Activated T-helper 17 cell treated with anti-CD3 and anti-CD28 coated beads, Interleukin-2, amount 50 U/mL, for 72 hours (primary cell): ENCODE results near the gene SAMHD1. TPM values are rescaled to one million over a fixed set of nuclear protein-coding genes. Genes with fewer than 3 reads are reported as not detected.
A peak's percentile ranks its signal among the peaks of the same experiment; 100 is the strongest.
"Not testable (repeated sequence)": the region's sequence is repeated elsewhere in the genome, so short reads cannot be mapped to it uniquely, and the experiment has no call there.

Experiments
- ATAC-seq: fragments of 150-1000 bp; cut with Tn5 transposase; replicated peaks from 2 replicates; pipeline ENCODE4 v1.10.0; 2021; ENCODE audit warnings: mild to moderate bottlenecking, moderate library complexity
- H3K27ac Mint-ChIP-seq: one replicate; pipeline ENCODE4 v1.8.0; 2022; ENCODE audit warnings: mixed read lengths
- H3K27me3 Mint-ChIP-seq: one replicate; pipeline ENCODE4 v1.8.0; 2022; ENCODE audit warnings: mixed read lengths
- H3K36me3 Mint-ChIP-seq: one replicate; pipeline ENCODE4 v1.8.0; 2022; ENCODE audit warnings: low read depth, mild to moderate bottlenecking, mixed read lengths
- H3K4me1 Mint-ChIP-seq: one replicate; pipeline ENCODE4 v1.8.0; 2022; ENCODE audit warnings: mixed read lengths
- H3K4me3 Mint-ChIP-seq: one replicate; pipeline ENCODE4 v1.8.0; 2022; ENCODE audit warnings: mild to moderate bottlenecking, mixed read lengths
- H3K9me3 Mint-ChIP-seq: one replicate; pipeline ENCODE4 v1.8.0; 2022; ENCODE audit warnings: mixed read lengths
- total RNA-seq, 2 donors: library from RNA; stranded (reverse); gene quantifications; one replicate each; pipeline ENCODE4 v1.2.3, GENCODE V29; 2022

The SAMHD1 gene
- total RNA-seq, 2 donors from 2014 or later: 64.6 to 140 TPM

GRCh38 chr20:36969051-36969450 is 17.5 kb upstream of the SAMHD1 start:
- peak overlapping the region; percentile 73 for H3K27ac Mint-ChIP-seq
- no peaks in the 10 kb centered on the region for H3K27me3 Mint-ChIP-seq
- peak overlapping the region; percentile 75 for H3K4me3 Mint-ChIP-seq
- H3K36me3 Mint-ChIP-seq: no peaks in the 10 kb centered on the region
- H3K4me1 Mint-ChIP-seq: peaks cover 35% of the 10 kb centered on the region
- ATAC-seq: no peak
- peaks cover 4% of the 10 kb centered on the region for H3K9me3 Mint-ChIP-seq

GRCh38 chr20:36967636-36968035 is 16.1 kb upstream of the SAMHD1 start:
- Mint-ChIP-seq H3K27me3 (no peaks in the 10 kb centered on the region), H3K9me3 (peaks cover 4% of the 10 kb centered on the region), H3K27ac (no peak overlapping the region), H3K4me3 (peak overlapping the region; percentile 75), H3K36me3 (no peaks in the 10 kb centered on the region), H3K4me1 (peaks cover 35% of the 10 kb centered on the region)
- ATAC-seq: no peak

GRCh38 chr20:36966965-36967364 is 15.5 kb upstream of the SAMHD1 start:
- not testable (repeated sequence) for H3K9me3 Mint-ChIP-seq, H3K27me3 Mint-ChIP-seq, H3K4me3 Mint-ChIP-seq, H3K36me3 Mint-ChIP-seq, H3K27ac Mint-ChIP-seq, ATAC-seq
- peaks cover 35% of the 10 kb centered on the region for H3K4me1 Mint-ChIP-seq

DNA sequence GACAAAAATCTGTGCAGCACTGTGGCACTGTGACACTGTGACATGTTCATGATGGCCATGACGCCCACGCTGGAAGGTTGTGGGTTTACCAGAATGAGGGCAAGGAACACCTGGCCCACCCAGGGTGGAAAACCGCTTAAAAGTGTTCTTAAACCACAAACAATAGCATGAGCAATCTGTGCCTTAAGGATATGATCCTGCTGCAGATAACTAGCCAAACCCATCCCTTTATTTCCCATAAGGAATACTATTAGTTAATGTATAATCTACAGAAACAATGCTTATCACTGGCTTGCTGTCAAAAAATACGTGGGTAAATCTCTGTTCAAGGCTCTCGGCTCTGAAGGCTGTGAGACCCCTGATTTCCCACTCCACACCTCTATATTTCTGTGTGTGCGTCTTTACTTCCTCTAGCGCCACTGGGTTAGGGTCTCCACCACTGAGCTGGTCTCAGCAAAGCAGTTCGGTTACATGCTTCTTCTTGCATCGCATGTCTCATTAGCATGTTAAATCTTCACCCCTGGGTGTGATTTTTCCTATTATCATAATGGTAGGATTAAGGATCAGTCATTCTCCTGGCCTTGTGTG is 10.9 kb upstream of the SAMHD1 start:
- H3K4me1 Mint-ChIP-seq, ATAC-seq: not testable (repeated sequence)

GRCh38 chr20:36959242-36959641 is 7.7 kb upstream of the SAMHD1 start:
- H3K27me3 Mint-ChIP-seq: no peaks in the 10 kb centered on the region
- no peaks in the 10 kb centered on the region for H3K36me3 Mint-ChIP-seq
- no peaks in the 10 kb centered on the region for H3K9me3 Mint-ChIP-seq
- H3K4me3 Mint-ChIP-seq: no peak overlapping the region
- H3K4me1 Mint-ChIP-seq: peaks cover 12% of the 10 kb centered on the region
- H3K27ac Mint-ChIP-seq: no peak overlapping the region
- ATAC-seq: no peak

More for the DNA sequence above, 10.9 kb upstream of the SAMHD1 start:
- H3K27ac Mint-ChIP-seq, H3K4me3 Mint-ChIP-seq, H3K36me3 Mint-ChIP-seq, H3K9me3 Mint-ChIP-seq, H3K27me3 Mint-ChIP-seq: not testable (repeated sequence)

- peak; percentile 70 for ATAC-seq
- Mint-ChIP-seq H3K36me3 (no peaks in the 10 kb centered on the region), H3K27me3 (no peaks in the 10 kb centered on the region), H3K4me3 (no peak overlapping the region), H3K4me1 (peaks cover 12% of the 10 kb centered on the region), H3K27ac (no peak overlapping the region), H3K9me3 (no peaks in the 10 kb centered on the region)
These were observed 6.6 kb upstream of the SAMHD1 start for GRCh38 chr20:36957875-36958667.

- H3K4me3 Mint-ChIP-seq: no peak overlapping the region
- no peak for ATAC-seq
- H3K9me3 Mint-ChIP-seq: no peaks in the 10 kb centered on the region
- H3K27ac Mint-ChIP-seq: no peak overlapping the region
- peaks cover 15% of the 10 kb centered on the region for H3K4me1 Mint-ChIP-seq
- peaks cover under 1% of the 10 kb centered on the region for H3K36me3 Mint-ChIP-seq
- H3K27me3 Mint-ChIP-seq: no peaks in the 10 kb centered on the region
These were observed 5.2 kb upstream of the SAMHD1 start for GRCh38 chr20:36956674-36957073.

GRCh38 chr20:36956016-36956415 is 4.5 kb upstream of the SAMHD1 start:
- H3K36me3 Mint-ChIP-seq: peaks cover 5% of the 10 kb centered on the region
- H3K4me1 Mint-ChIP-seq: peaks cover 17% of the 10 kb centered on the region
- H3K27me3 Mint-ChIP-seq: no peaks in the 10 kb centered on the region
- H3K4me3 Mint-ChIP-seq: no peak overlapping the region
- H3K27ac Mint-ChIP-seq: no peak overlapping the region
- no peak for ATAC-seq
- no peaks in the 10 kb centered on the region for H3K9me3 Mint-ChIP-seq

GRCh38 chr20:36951979-36952738 is 651 bp upstream of the SAMHD1 start:
- Mint-ChIP-seq H3K36me3 (peaks cover 24% of the 10 kb centered on the region), H3K9me3 (no peaks in the 10 kb centered on the region), H3K4me3 (peak overlapping the region; percentile 96), H3K27ac (peak overlapping the region; percentile 92), H3K4me1 (peaks cover 25% of the 10 kb centered on the region), H3K27me3 (no peaks in the 10 kb centered on the region)
- no peak for ATAC-seq

- Mint-ChIP-seq H3K27ac (peak overlapping the region; percentile 92), H3K36me3 (peaks cover 40% of the 10 kb centered on the region), H3K4me1 (peaks cover 29% of the 10 kb centered on the region), H3K27me3 (no peaks in the 10 kb centered on the region), H3K9me3 (no peaks in the 10 kb centered on the region), H3K4me3 (peak overlapping the region; percentile 96)
- peak; percentile 0 for ATAC-seq
These were observed 902 bp downstream of the SAMHD1 start for GRCh38 chr20:36950414-36951197.

DNA sequence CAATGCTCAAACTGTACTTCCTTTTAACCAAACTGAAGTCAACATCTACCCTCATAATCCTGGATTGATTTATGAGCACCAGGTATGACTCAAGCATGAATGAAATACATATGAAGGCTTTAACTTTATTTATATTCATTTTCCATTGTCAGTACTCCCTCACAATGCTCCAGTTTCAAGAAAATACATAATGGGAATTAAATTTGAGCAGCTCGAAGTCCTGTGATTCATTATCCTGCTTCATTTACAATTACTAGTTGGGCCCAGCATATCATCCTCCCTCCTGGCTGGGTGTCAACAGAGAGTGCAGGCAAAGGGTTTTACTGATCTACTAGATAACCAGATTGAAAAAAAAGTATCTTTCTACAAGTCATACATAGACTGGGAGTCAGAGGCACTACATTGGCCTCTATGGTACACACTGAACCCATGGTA is 10.1 kb downstream of the SAMHD1 start:
- peak; percentile 81 for ATAC-seq
- Mint-ChIP-seq H3K27ac (peak overlapping the region; percentile 93), H3K27me3 (no peaks in the 10 kb centered on the region), H3K9me3 (no peaks in the 10 kb centered on the region), H3K36me3 (peaks cover 94% of the 10 kb centered on the region), H3K4me3 (peak overlapping the region; percentile 76), H3K4me1 (peaks cover 15% of the 10 kb centered on the region)

GRCh38 chr20:36937402-36937770 is 14.1 kb downstream of the SAMHD1 start:
- Mint-ChIP-seq H3K36me3 (peaks cover 95% of the 10 kb centered on the region), H3K4me1 (peaks cover 22% of the 10 kb centered on the region), H3K4me3 (no peak overlapping the region), H3K27me3 (no peaks in the 10 kb centered on the region), H3K9me3 (no peaks in the 10 kb centered on the region), H3K27ac (peak overlapping the region; percentile 79)
- ATAC-seq: no peak

- H3K27me3 Mint-ChIP-seq, ATAC-seq, H3K9me3 Mint-ChIP-seq, H3K4me3 Mint-ChIP-seq: not testable (repeated sequence)
- Mint-ChIP-seq H3K27ac (peak overlapping the region; percentile 79), H3K36me3 (peaks cover 97% of the 10 kb centered on the region), H3K4me1 (peaks cover 22% of the 10 kb centered on the region)
These were observed 14.6 kb downstream of the SAMHD1 start for GRCh38 chr20:36936761-36937401.

- Mint-ChIP-seq H3K36me3 (peaks cover 97% of the 10 kb centered on the region), H3K4me1 (peaks cover 17% of the 10 kb centered on the region), H3K4me3 (no peak overlapping the region), H3K9me3 (no peaks in the 10 kb centered on the region), H3K27ac (peak overlapping the region; percentile 79), H3K27me3 (no peaks in the 10 kb centered on the region)
- ATAC-seq: no peak
These were observed 15.2 kb downstream of the SAMHD1 start for GRCh38 chr20:36936341-36936740.
